GM10248 (cell line): ENCODE measurements around the gene CDC25B.

Experiments
- CTCF ChIA-PET: fragments of 300-600 bp; sonication (Branson Sonifier 250); formaldehyde crosslinking; extraction: SDS; loops from one replicate; lab custom pipeline; 2021; ENCODE audit warnings: antibody characterized with exemption; lab: Yijun Ruan, JAX
- POLR2A ChIA-PET: fragments of 350-650 bp; sonication (Branson Sonifier 250); formaldehyde crosslinking; extraction: SDS; loops from one replicate; lab custom pipeline; 2020; ENCODE audit warnings: antibody characterized with exemption; lab: Yijun Ruan, JAX
- DNase-seq: peaks from one replicate; pipeline ENCODE4 v3.0.0; 2012; ENCODE audit errors: extremely low spot score
- TF ChIP-seq, protein P1 (sequence below): IDR thresholded peaks from 2 replicates; pipeline ENCODE4 v1.5.1; 2012; ENCODE audit warnings: mild to moderate bottlenecking, low read depth; ENCODE audit errors: extremely low read depth, missing control alignments, control extremely low read depth

The CDC25B gene

DNA sequence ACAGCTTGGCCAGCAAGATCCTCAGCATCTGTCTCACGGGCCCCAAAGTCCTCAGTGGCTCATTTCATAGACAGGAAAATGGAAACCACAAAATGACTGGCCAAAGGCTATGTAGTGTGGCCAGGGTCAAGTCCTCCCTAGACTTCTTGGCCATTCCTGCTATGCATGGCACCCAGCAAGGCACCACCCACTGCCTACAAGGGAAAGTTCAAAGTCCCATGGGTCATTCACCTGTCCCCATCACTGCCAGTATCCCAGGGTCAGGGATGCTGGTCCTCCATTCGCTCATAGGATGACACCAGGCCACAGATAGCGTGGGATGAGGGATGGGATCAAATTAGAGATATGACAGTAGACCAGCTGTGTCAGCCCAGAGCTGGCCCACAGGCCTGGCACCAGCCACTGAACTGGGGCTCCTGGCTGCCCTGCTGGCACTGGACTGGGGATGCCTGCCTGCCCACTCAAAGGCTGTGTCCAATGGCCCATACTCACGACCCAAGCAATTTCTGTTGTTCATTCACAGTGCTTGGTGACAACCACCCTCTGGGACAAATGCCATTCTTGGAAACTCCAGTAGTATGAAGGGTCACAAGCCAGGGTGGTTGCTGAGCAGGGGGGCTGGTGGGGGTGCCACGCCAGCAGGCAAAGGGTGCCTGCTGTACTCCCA, 40.2 kb upstream of the CDC25B start:
- POLR2A ChIA-PET = interaction anchor here (1.4 kb wide), 1 partner anchor 12 kb away, joined by 4 read pairs; the partner anchor contains the start of gene ADISSP
- TF ChIP-seq, protein P1, sequence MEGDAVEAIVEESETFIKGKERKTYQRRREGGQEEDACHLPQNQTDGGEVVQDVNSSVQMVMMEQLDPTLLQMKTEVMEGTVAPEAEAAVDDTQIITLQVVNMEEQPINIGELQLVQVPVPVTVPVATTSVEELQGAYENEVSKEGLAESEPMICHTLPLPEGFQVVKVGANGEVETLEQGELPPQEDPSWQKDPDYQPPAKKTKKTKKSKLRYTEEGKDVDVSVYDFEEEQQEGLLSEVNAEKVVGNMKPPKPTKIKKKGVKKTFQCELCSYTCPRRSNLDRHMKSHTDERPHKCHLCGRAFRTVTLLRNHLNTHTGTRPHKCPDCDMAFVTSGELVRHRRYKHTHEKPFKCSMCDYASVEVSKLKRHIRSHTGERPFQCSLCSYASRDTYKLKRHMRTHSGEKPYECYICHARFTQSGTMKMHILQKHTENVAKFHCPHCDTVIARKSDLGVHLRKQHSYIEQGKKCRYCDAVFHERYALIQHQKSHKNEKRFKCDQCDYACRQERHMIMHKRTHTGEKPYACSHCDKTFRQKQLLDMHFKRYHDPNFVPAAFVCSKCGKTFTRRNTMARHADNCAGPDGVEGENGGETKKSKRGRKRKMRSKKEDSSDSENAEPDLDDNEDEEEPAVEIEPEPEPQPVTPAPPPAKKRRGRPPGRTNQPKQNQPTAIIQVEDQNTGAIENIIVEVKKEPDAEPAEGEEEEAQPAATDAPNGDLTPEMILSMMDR = no peak

DNA sequence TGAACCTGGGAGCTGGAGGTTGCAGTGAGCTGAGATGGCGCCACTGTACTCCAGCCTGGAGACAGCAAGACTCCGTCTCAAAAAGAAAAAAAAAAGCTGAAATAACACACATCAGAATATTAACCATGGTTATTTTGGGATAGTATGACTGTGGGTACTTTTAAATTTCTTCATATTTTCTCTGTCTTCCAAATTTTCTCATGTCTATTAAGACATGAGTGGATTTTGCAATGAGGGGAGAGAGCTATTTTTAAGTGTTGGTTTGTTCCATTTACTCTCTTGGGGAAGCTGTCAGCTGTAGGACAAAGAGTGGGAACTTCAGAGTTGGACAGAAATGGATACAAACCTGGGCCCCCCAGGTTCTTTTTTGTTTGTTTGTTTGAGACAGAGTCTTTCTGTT, 38.8 kb upstream of the CDC25B start:
- DNase-seq = no peak
- TF ChIP-seq, protein P1 = no peak
- ChIA-PET CTCF (interaction anchor here (1.2 to 6.5 kb wide), 5 partner anchors 9 to 319 kb away, joined by 3 to 60 read pairs (median 5); partner anchors contain the start of gene ADISSP), POLR2A (no interaction called here)

More for the DNA sequence above, 40.2 kb upstream of the CDC25B start:
- CTCF ChIA-PET = interaction anchor here (1.0 to 6.5 kb wide), 8 partner anchors 8 to 317 kb away, joined by 3 to 60 read pairs (median 4); partner anchors contain the start of gene ADISSP
- DNase-seq = no peak

DNA sequence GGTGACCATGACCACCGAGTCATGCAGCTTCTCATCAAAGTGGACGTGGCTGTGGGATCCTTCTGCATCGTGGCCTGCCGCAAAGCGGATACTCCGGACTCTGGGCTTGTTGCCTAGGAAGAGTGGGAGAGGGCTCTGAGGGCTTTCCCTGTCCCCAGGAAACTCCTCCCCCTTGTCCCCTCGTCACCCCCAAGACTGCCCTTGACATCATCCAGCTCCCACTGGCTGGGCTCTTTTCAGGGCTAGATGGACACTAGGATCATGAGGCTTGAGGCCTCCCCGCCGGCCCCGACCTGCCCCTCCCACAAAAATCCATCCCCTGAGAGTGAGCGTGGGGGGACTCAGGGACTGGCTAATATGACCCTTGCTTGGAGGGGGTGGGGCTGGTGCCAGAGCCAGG, 37.5 kb upstream of the CDC25B start:
- ChIA-PET CTCF (interaction anchor here (4.9 to 6.5 kb wide), 2 partner anchors 7 to 10 kb away, joined by 21 to 60 read pairs; partner anchors contain the start of gene ADISSP), POLR2A (no interaction called here)
- TF ChIP-seq, protein P1 = no peak

DNA sequence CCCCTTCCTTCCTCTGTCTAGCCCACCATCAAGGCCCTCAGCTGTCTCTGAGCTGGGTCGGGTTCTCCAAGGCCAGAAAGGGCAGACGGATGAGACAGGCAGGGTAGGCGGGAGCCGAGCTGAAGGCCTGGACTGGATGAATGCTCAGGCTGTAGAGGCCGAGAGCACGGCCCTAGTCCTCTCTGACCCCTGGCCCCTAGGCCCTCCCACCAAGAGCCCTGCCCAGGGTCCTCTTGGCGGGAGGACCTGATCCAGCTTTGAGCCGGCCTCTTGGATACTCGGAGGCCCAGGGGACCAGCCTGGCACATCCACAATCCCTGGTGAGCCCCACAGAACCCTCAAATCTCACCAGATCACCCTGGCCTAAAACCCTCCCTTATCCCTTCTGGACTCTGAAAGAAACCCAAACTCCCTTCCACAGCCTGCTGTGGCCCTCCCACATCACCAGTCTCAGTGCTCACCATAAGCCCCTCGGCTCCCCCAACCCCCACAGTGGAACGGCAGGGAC, 36.7 kb upstream of the CDC25B start:
- TF ChIP-seq, protein P1 = no peak
- POLR2A ChIA-PET = no interaction called here
- no peak for DNase-seq
- CTCF ChIA-PET = interaction anchor here (1.2 to 4.9 kb wide), 2 partner anchors 10 to 11 kb away, joined by 4 to 21 read pairs; no protein-coding TSS in a partner anchor

More for the DNA sequence above, 37.5 kb upstream of the CDC25B start:
- DNase-seq = no peak

DNA sequence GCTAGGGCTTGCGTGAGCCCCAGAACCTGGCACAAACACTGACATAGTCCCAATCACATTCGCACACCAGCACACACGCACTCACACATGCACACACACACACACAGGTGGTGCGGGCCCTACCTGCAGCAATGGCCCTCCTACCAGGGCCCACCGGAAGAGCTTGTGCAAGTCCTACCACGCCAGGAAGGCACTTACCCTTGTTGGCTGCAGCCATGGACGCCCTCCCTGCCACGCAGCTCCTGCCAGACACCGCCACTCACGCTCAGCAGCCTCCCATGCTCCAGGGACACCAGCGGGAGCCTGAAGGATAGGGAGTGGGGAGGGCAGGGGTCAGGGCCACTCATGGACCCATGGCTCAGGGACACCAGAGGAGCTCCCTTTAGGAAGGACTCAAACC, 36.2 kb upstream of the CDC25B start:
- DNase-seq = no peak
- TF ChIP-seq, protein P1 = no peak
- CTCF ChIA-PET = interaction anchor here (0.8 to 4.9 kb wide), 5 partner anchors 9 to 325 kb away, joined by 3 to 21 read pairs (median 3); no protein-coding TSS in a partner anchor
- POLR2A ChIA-PET = no interaction called here

DNA sequence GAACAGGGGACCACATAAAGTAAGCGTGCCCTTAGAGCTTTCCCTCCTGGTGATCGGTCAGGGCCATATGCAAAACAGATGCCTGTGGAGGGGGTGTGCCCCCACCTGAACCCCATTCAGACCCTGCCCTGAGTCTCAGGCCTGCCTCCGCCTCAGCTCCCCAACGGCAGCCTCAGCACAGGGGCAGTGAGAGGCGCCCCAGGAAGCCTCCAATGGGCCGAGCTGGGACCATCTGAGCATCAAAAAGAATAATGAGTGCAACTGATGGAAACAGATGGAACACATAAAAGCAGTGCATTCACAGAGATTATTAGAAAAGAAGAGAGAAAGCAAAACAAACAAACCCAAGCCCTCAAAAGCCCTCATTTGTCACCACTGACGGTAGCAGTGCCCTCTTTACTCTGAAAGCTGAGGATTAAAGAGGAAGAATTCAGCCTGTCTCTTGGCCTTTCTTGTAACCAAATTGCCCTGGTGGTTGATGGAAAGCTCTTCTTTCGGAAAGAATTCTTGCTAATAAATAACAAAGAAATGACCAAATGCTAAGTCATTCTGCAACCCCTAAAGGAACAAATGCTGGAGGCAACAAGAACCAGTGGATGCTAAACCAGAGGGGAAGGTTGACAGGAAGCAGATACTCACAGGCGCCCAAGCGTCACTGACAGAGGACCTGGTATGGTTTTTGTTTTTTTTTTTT, 35.3 kb upstream of the CDC25B start:
- ChIA-PET CTCF (interaction anchor here (0.6 to 4.9 kb wide), 6 partner anchors 8 to 325 kb away, joined by 3 to 21 read pairs (median 3); no protein-coding TSS in a partner anchor), POLR2A (no interaction called here)

More for the DNA sequence above, 35.3 kb upstream of the CDC25B start:
- no peak for DNase-seq
- TF ChIP-seq, protein P1 = no peak
